Measurements from ENCODE around the gene TP53I11.

TP53I11 gene

GRCh38 chr11:44988111-44988510 lies 37.4 kb upstream of the TP53I11 start:
- Histone ChIP-seq H3K4me1 (ENCODE audit: control insufficient read depth, insufficient read depth, low read length) (no peaks in the 10 kb centered on the region), H3K9ac (ENCODE audit: low read depth, low read length) (no peak overlapping the region), H3K4me3 (ENCODE audit: low read depth, low read length) (no peak overlapping the region), H3K9me3 (ENCODE audit: control insufficient read depth, insufficient read depth, low read length) (no peaks in the 10 kb centered on the region), H3K36me3 (ENCODE audit: control insufficient read depth, insufficient read depth, low read length) (no peaks in the 10 kb centered on the region), H3K27me3 (ENCODE audit: control insufficient read depth, insufficient read depth, low read length) (no peaks in the 10 kb centered on the region)

GRCh38 chr11:44987506-44987905 lies 36.8 kb upstream of the TP53I11 start:
- no peaks in the 10 kb centered on the region for H3K27me3 ChIP-seq (ENCODE audit: control insufficient read depth, insufficient read depth, low read length)
- no peak overlapping the region for H3K4me3 ChIP-seq (ENCODE audit: low read depth, low read length)
- no peaks in the 10 kb centered on the region for H3K4me1 ChIP-seq (ENCODE audit: control insufficient read depth, insufficient read depth, low read length)
- no peaks in the 10 kb centered on the region for H3K9me3 ChIP-seq (ENCODE audit: control insufficient read depth, insufficient read depth, low read length)
- H3K9ac ChIP-seq (ENCODE audit: low read depth, low read length): no peak overlapping the region
- H3K36me3 ChIP-seq (ENCODE audit: control insufficient read depth, insufficient read depth, low read length): no peaks in the 10 kb centered on the region

DNA sequence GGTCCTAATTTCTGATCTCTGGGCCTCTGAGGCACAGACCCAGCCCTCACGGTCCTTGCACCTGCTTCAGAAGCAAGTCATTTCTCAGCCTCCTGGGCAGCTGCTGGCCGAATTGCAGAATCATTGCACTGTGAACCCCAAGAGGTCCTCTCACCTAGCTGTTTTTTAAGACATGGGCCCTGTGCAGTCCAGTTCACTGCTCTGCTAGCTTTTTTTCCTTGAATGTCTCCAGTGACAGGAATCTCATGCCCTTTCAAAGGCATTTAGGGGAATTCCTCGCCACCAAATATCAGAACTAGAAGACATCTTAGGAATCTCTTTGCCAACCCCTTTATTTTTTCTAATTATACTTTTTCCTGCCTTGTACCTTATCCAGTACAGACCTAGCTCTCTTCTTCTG lies 35.6 kb upstream of the TP53I11 start:
- no peaks in the 10 kb centered on the region for H3K4me1 ChIP-seq (ENCODE audit: control insufficient read depth, insufficient read depth, low read length)
- H3K4me3 ChIP-seq (ENCODE audit: low read depth, low read length): no peak overlapping the region
- H3K36me3 ChIP-seq (ENCODE audit: control insufficient read depth, insufficient read depth, low read length): no peaks in the 10 kb centered on the region
- H3K9me3 ChIP-seq (ENCODE audit: control insufficient read depth, insufficient read depth, low read length): no peaks in the 10 kb centered on the region
- H3K9ac ChIP-seq (ENCODE audit: low read depth, low read length): no peak overlapping the region
- H3K27me3 ChIP-seq (ENCODE audit: control insufficient read depth, insufficient read depth, low read length): no peaks in the 10 kb centered on the region

DNA sequence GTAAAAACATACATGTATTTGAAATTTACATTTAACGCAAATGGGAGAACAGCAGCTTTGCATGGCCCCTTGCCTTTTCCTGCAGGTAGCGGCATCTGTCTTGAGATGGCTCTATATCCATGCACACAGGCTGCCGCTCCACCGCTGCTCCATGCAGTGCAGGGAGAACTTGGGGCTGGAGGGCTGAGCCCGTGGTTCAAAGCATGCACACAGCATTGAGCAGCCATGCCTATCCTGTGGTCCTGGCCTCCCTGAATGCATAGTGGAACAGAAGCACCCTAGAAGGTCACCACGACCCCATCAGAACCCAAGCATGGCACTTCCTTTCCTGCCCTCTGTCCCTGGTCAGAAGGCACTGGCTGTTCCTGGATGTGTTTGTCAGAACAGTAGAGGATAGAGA lies 35.0 kb upstream of the TP53I11 start:
- H3K9ac ChIP-seq (ENCODE audit: low read depth, low read length): no peak overlapping the region
- no peaks in the 10 kb centered on the region for H3K4me1 ChIP-seq (ENCODE audit: control insufficient read depth, insufficient read depth, low read length)
- H3K4me3 ChIP-seq (ENCODE audit: low read depth, low read length): no peak overlapping the region
- no peaks in the 10 kb centered on the region for H3K36me3 ChIP-seq (ENCODE audit: control insufficient read depth, insufficient read depth, low read length)
- H3K9me3 ChIP-seq (ENCODE audit: control insufficient read depth, insufficient read depth, low read length): no peaks in the 10 kb centered on the region
- H3K27me3 ChIP-seq (ENCODE audit: control insufficient read depth, insufficient read depth, low read length): no peaks in the 10 kb centered on the region

DNA sequence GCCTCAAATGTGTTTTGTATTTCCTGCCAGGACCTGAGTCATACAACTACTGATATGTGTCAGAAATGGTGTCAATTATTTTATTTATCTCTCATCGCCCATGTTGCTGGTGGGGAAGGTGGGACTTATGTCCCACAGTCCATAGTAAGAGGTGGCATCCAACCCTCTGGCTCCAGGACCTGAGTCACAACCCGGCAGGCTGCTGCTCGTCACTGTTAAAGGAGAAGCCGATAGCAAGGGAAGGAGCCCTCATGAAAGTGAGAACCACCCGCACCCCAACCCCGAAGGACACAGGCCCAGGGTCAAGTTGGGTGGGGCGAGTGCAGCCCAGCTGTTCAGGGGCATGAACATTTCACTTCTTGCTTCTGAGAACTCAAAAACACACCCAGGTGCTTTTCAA lies 33.1 kb upstream of the TP53I11 start:
- no peaks in the 10 kb centered on the region for H3K36me3 ChIP-seq (ENCODE audit: control insufficient read depth, insufficient read depth, low read length)
- peaks cover 11% of the 10 kb centered on the region for H3K4me1 ChIP-seq (ENCODE audit: control insufficient read depth, insufficient read depth, low read length)
- no peaks in the 10 kb centered on the region for H3K9me3 ChIP-seq (ENCODE audit: control insufficient read depth, insufficient read depth, low read length)
- H3K9ac ChIP-seq (ENCODE audit: low read depth, low read length): no peak overlapping the region
- H3K27me3 ChIP-seq (ENCODE audit: control insufficient read depth, insufficient read depth, low read length): no peaks in the 10 kb centered on the region
- no peak overlapping the region for H3K4me3 ChIP-seq (ENCODE audit: low read depth, low read length)

GRCh38 chr11:44982496-44983062 lies 31.9 kb upstream of the TP53I11 start:
- no peaks in the 10 kb centered on the region for H3K27me3 ChIP-seq (ENCODE audit: control insufficient read depth, insufficient read depth, low read length)
- H3K9ac ChIP-seq (ENCODE audit: low read depth, low read length): no peak overlapping the region
- H3K9me3 ChIP-seq (ENCODE audit: control insufficient read depth, insufficient read depth, low read length): no peaks in the 10 kb centered on the region
- no peak overlapping the region for H3K4me3 ChIP-seq (ENCODE audit: low read depth, low read length)
- no peaks in the 10 kb centered on the region for H3K36me3 ChIP-seq (ENCODE audit: control insufficient read depth, insufficient read depth, low read length)
- H3K4me1 ChIP-seq (ENCODE audit: control insufficient read depth, insufficient read depth, low read length): peaks cover 12% of the 10 kb centered on the region

DNA sequence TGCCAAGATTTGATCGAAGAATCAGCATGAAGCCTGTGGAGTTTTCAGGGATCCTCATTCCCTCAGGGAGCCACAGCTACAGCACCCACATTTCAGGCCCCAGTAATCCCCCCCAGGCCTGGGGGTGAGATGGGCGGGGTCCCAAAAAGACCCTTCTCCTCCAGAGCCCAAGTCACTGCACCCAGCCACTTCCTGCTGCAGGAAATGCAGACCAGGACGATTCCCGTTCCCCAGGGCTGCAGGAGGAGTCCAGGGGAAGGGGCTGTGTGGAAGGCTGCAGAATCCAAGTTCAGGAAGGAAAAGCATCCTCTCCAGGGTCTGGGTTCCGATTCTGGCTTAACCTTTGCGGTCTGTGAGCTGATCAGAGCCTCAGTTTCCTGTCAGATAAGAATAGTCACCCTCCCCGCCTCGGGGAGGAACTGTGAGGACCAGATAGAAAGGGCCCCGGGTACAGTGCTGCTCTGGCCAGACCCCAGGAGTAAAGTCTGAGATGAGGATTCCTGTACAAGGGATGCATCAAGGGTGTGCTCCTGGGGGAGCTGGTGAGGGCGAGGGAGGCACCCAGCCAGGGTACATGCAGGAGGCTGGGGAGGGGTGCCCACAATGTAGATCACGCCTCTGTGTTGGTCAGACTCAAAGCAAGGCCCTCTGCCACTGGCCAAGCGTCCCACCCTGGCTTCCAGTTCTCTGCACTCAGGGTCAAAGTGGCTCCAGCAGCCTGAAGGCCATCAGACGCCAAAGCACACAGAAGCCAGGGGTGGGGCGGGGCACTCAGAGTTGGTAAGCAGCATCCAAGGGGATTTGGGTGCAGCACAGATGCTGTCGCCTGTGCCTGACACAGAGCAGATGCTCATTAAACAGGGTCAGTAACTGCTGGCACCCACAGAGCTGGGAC lies 30.1 kb upstream of the TP53I11 start:
- no peak overlapping the region for H3K9ac ChIP-seq (ENCODE audit: low read depth, low read length)
- H3K36me3 ChIP-seq (ENCODE audit: control insufficient read depth, insufficient read depth, low read length): no peaks in the 10 kb centered on the region

DNA sequence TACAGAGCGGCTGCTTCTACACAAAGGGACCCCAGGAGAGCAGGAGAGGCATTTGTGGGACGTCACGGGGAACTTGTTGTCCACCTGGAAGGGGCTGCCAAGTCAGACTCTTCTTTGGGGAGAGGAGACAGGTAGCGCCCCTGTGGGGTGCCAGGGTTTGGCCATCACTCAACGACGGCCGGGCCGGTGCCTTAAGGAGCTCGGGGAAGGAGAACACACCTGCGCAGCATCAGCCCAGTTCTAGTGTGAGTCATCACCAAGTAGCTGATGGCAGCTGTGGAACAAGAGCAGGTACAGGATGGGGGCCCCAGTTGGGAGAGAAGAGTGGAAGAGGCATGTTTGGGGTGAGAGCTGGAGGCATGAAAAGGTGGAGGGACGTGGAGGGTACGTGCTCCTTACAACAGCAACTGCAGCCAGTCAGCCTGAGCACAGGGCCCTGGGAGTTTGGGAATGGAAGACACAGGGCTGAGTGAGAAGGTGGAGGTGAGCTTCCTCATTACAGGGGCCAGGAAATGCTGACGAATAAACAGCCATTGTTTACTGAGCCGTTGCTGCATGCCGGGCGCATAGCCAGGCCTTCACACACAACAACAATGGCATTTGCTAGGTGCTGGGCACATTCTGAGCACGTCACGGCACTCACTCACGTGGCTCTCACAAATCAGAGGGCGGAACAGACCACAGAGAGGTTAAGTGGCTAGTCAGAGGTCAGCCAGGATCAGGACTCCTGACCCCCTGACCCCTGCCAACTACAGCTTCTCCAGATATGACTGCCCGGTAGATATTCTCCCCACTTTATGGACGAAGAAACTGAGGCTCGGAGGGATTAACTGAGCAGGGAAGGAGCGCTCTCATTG lies 29.1 kb upstream of the TP53I11 start:
- H3K9ac ChIP-seq (ENCODE audit: low read depth, low read length): no peak overlapping the region
- no peaks in the 10 kb centered on the region for H3K9me3 ChIP-seq (ENCODE audit: control insufficient read depth, insufficient read depth, low read length)
- no peaks in the 10 kb centered on the region for H3K27me3 ChIP-seq (ENCODE audit: control insufficient read depth, insufficient read depth, low read length)
- H3K36me3 ChIP-seq (ENCODE audit: control insufficient read depth, insufficient read depth, low read length): no peaks in the 10 kb centered on the region
- no peak overlapping the region for H3K4me3 ChIP-seq (ENCODE audit: low read depth, low read length)
- H3K4me1 ChIP-seq (ENCODE audit: control insufficient read depth, insufficient read depth, low read length): peaks cover 18% of the 10 kb centered on the region

More for the DNA sequence above, 30.1 kb upstream of the TP53I11 start:
- Histone ChIP-seq H3K27me3 (ENCODE audit: control insufficient read depth, insufficient read depth, low read length) (no peaks in the 10 kb centered on the region), H3K4me1 (ENCODE audit: control insufficient read depth, insufficient read depth, low read length) (peaks cover 18% of the 10 kb centered on the region), H3K4me3 (ENCODE audit: low read depth, low read length) (no peak overlapping the region), H3K9me3 (ENCODE audit: control insufficient read depth, insufficient read depth, low read length) (no peaks in the 10 kb centered on the region)

DNA sequence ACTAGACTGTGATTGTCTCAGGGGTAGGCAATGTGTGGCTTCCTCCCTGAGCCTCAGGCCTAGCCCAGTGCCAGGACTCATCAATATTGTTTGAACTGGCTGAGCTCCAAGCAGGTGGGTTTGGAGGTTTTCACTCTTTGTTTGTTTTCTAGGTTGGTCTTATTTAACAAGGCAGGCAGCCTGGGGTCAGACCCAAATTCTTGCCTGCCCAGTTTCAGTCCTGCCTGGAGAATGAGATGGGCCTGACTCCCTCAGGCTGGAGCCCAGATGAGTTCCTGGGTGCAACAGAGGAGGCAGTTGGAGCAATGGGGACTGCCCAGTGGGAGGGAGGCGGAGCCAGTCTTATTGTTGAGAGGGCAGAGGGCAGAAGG lies 28.3 kb upstream of the TP53I11 start:
- Histone ChIP-seq H3K36me3 (ENCODE audit: control insufficient read depth, insufficient read depth, low read length) (no peaks in the 10 kb centered on the region), H3K4me3 (ENCODE audit: low read depth, low read length) (no peak overlapping the region), H3K9ac (ENCODE audit: low read depth, low read length) (no peak overlapping the region), H3K27me3 (ENCODE audit: control insufficient read depth, insufficient read depth, low read length) (no peaks in the 10 kb centered on the region), H3K4me1 (ENCODE audit: control insufficient read depth, insufficient read depth, low read length) (peaks cover 18% of the 10 kb centered on the region), H3K9me3 (ENCODE audit: control insufficient read depth, insufficient read depth, low read length) (no peaks in the 10 kb centered on the region)

DNA sequence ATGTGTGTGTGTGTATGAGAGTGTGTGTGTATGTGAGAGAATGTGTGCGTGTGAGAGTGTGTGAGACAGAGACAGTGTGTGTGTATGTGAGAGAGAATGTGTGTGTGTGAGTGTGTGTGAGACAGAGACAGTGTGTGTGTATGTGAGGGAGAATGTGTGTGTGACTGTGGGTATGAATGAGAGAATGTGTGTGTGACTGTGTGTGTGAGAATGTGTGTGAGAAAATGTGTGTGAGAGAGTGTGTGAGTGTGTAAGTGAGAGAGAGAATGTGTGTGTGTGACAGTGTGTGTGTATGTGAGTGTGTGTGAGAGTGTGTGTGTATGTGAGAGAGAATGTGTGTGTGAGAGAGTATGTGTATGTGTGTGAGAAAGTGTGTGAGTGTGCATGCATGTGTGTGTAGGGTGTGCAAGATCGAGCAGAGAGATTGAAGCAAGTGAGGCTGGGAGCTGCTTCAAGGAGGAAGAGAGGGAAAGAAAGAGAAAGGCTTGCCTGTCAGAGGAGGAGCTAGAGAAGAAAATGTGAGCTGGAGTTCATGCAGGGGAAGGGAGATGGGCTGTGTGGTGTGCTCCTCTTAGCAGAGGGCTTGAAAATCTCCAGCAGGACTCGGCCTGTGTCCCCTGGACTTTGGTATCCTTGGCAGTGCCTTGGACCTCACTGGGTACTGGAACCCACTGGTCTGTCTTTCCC lies 27.7 kb upstream of the TP53I11 start:
- Histone ChIP-seq H3K27me3 (ENCODE audit: control insufficient read depth, insufficient read depth, low read length) (no peaks in the 10 kb centered on the region), H3K9ac (ENCODE audit: low read depth, low read length) (no peak overlapping the region), H3K4me1 (ENCODE audit: control insufficient read depth, insufficient read depth, low read length) (peaks cover 18% of the 10 kb centered on the region), H3K9me3 (ENCODE audit: control insufficient read depth, insufficient read depth, low read length) (no peaks in the 10 kb centered on the region), H3K4me3 (ENCODE audit: low read depth, low read length) (no peak overlapping the region), H3K36me3 (ENCODE audit: control insufficient read depth, insufficient read depth, low read length) (no peaks in the 10 kb centered on the region)

DNA sequence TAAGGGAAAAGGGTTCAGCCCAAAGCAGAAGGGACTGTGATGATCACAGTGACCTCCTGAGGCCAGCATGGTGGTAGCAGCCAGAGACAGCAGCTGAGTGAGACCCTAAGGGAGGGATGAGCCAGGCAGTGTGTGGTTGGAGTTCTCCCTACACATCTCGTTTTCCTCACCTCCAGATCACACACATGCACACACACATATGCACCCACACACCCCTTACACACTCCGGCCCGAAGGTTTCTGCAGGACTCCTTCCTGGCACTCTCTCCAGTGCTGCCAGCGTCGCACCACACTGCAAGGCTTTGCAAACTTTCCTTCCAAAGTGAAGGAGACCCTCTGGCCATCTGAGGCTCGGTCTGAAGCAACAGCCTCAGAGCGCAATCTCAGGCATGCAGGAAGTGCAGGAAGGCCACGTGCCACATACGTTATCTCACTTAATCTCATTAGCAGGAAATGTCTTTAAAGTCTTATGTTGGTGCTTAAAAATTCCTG lies 26.9 kb upstream of the TP53I11 start:
- no peaks in the 10 kb centered on the region for H3K27me3 ChIP-seq (ENCODE audit: control insufficient read depth, insufficient read depth, low read length)
- H3K9ac ChIP-seq (ENCODE audit: low read depth, low read length): no peak overlapping the region
- no peaks in the 10 kb centered on the region for H3K9me3 ChIP-seq (ENCODE audit: control insufficient read depth, insufficient read depth, low read length)
- H3K4me1 ChIP-seq (ENCODE audit: control insufficient read depth, insufficient read depth, low read length): peaks cover 18% of the 10 kb centered on the region
- no peak overlapping the region for H3K4me3 ChIP-seq (ENCODE audit: low read depth, low read length)
- H3K36me3 ChIP-seq (ENCODE audit: control insufficient read depth, insufficient read depth, low read length): no peaks in the 10 kb centered on the region
